GM12892 (cell line): Measurements from ENCODE around the gene FBXL19.

Source experiments
- POLR2A ChIP-seq: IDR thresholded peaks from 2 replicates; pipeline ENCODE4 v1.6.1; 2011; ENCODE audit warnings: low read depth, low read length, control low read depth
- POLR2AphosphoS5 ChIP-seq: IDR thresholded peaks from 2 replicates; pipeline ENCODE4 v1.6.1; 2011; ENCODE audit warnings: low read depth, low read length, control low read depth

- TF ChIP-seq POLR2AphosphoS5 (no peak), POLR2A (no peak)
Observed at GRCh38 chr16:30953111-30953510, 29.7 kb downstream of the FBXL19 start.
